Kidney (tissue), 14 donors: ENCODE measurements around the gene TMEM181. TPM values are rescaled to one million over a fixed set of nuclear protein-coding genes. Genes with fewer than 3 reads are reported as not detected.
"Not testable (repeated sequence)": the region's sequence is repeated elsewhere in the genome, so short reads cannot be mapped to it uniquely, and the experiment has no call there.

Experiments
- DNase-seq, 5 donors: peaks; one replicate each; pipeline ENCODE4 v3.0.0-alpha.2; 2013 to 2020
- FAIRE-seq: peaks from 2 replicates; lab custom pipeline; 2012; peaks lifted over from hg19 to GRCh38; lab: Jason Lieb, UNC
- H3K27ac ChIP-seq, 2 donors: one replicate each; pipeline ENCODE4 v1.7.0; 2013; ENCODE audit warnings: low read depth in 2 of 2, low read length in 2 of 2, inconsistent platforms in 1 of 2
- H3K27me3 ChIP-seq: one replicate; pipeline ENCODE4 v1.7.1; 2013; ENCODE audit warnings: low read length, inconsistent platforms; ENCODE audit not compliant: control insufficient read depth, insufficient read depth
- H3K36me3 ChIP-seq, 3 donors: one replicate each; pipeline versions ENCODE4 v1.7.0 to v1.7.1; 2013; ENCODE audit warnings: low read length in 3 of 3, control low read depth in 1 of 3, inconsistent platforms in 1 of 3; ENCODE audit not compliant: insufficient read depth in 3 of 3, control insufficient read depth in 2 of 3
- H3K4me1 ChIP-seq, 3 donors: one replicate each; pipeline versions ENCODE4 v1.7.0 to v1.7.1; 2013; ENCODE audit warnings: low read length in 3 of 3, inconsistent platforms in 1 of 3, low read depth in 1 of 3; ENCODE audit not compliant: control insufficient read depth in 2 of 3, insufficient read depth in 2 of 3
- H3K4me3 ChIP-seq, 3 donors: one replicate each; pipeline versions ENCODE4 v1.7.0 to v1.8.1; 2013; ENCODE audit warnings: low read length in 3 of 3, control low read depth in 1 of 3, inconsistent platforms in 1 of 3
- H3K9ac ChIP-seq, 3 donors: one replicate each; pipeline versions ENCODE4 v1.7.0 to v1.7.1; 2013; ENCODE audit warnings: low read length in 3 of 3, control low read depth in 1 of 3, inconsistent platforms in 1 of 3
- H3K9me3 ChIP-seq, 3 donors: one replicate each; pipeline versions ENCODE4 v1.7.0 to v1.7.1; 2013; ENCODE audit warnings: low read length in 3 of 3, control low read depth in 1 of 3, inconsistent platforms in 1 of 3; ENCODE audit not compliant: control insufficient read depth in 2 of 3, insufficient read depth in 1 of 3
- intact Hi-C: fragments of 100-400 bp; cut with DNase I; formaldehyde crosslinking; loops from one replicate; pipeline ENCODE4 v1.11.1; 2022
- polyA plus RNA-seq: library from polyadenylated mRNA; stranded (reverse); fragments of 350-450 nt; fragmentation: Illumina TruSeq; extraction: RNeasy Lipid Tissue Mini Kit (QIAGEN cat#74804); gene quantifications from one replicate; pipeline ENCODE4 v1.2.3, GENCODE V29; 2014; ENCODE audit warnings: low read depth, low replicate concordance; ENCODE audit not compliant: insufficient read depth
- total RNA-seq: library from RNA; stranded (reverse); fragmentation: NEBNext Ultra II Directional; extraction: Animal tissue kit (Norgen Biotek cat#: 25700); gene quantifications from one replicate; pipeline ENCODE4 v1.2.1, GENCODE V29; 2021
- TF ChIP-seq, protein P1 (sequence below): IDR thresholded peaks from 3 replicates; pipeline ENCODE4 v1.5.1; 2012; ENCODE audit warnings: mild to moderate bottlenecking, moderate library complexity, borderline replicate concordance; ENCODE audit not compliant: insufficient read depth; ENCODE audit errors: extremely low read depth
- donor health status: control.
- donor health status: control.
- donor health status: control.
- donor health status: control.
- donor health status: control.
- donor health status: DM: yes; HTN: yes; CAD: no.
- donor health status: Normal renal cell carcinoma (clear cell type).

The TMEM181 gene
- total and polyA plus RNA-seq, 2 donors from 2014 or later, result 6.9 to 19.9 TPM

DNA sequence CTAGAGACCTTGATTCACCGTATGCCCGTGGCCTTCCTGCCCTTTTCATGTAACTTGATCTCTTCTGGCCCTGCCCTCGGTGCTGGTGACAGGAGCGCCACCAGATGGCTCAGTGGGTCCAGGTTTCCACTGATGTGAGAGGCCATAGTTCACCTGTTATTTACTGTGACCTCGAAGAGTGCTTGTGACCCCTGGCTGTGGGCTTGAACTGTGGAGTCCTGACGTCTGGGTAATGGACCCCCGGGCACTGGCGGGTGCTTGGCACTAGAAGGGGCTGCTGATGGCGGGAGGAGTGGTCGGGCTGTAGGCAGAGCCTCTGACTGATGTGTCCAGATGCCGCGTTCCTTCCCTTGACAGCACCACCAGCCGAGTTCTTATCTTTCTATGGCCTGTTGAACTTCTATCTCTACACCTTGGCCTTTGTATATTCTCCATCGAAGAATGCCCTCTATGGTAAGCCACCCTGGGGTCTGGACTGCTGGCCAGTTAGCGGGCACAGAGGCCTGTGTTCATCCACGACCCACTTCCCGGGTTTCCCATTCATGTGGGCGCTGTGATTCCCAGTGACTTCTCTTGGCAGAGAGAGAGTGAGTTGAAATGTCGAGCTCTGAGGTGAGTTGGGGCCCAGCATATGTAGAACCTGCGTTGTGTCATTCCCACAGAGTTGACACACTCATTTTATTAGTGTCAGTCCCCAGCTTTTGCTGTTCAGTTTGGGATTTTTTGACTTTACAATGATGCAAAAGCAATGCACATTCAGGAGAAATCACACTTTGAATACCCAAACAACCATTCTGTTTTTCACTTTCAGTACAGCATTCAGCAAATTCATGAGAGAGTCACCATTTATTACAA, 69.7 kb downstream of the TMEM181 start:
- DNase-seq (peak in 3 of 5 donors; percentile 54 to 73 (median 65)), FAIRE-seq (no peak)
- intact Hi-C loops, result no loop called here
- TF ChIP-seq, protein P1, sequence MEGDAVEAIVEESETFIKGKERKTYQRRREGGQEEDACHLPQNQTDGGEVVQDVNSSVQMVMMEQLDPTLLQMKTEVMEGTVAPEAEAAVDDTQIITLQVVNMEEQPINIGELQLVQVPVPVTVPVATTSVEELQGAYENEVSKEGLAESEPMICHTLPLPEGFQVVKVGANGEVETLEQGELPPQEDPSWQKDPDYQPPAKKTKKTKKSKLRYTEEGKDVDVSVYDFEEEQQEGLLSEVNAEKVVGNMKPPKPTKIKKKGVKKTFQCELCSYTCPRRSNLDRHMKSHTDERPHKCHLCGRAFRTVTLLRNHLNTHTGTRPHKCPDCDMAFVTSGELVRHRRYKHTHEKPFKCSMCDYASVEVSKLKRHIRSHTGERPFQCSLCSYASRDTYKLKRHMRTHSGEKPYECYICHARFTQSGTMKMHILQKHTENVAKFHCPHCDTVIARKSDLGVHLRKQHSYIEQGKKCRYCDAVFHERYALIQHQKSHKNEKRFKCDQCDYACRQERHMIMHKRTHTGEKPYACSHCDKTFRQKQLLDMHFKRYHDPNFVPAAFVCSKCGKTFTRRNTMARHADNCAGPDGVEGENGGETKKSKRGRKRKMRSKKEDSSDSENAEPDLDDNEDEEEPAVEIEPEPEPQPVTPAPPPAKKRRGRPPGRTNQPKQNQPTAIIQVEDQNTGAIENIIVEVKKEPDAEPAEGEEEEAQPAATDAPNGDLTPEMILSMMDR, result peak; percentile 36
- Histone ChIP-seq H3K9me3 (no peaks in the 10 kb centered on the region), H3K27me3 (no peaks in the 10 kb centered on the region), H3K27ac (no peak overlapping the region), H3K4me3 (no peak overlapping the region), H3K36me3 (peaks cover 6 to 7% (median 7%) of the 10 kb centered on the region in 3 donors), H3K9ac (no peak overlapping the region), H3K4me1 (peaks cover 0 to 21% (median 7%) of the 10 kb centered on the region in 3 donors)

DNA sequence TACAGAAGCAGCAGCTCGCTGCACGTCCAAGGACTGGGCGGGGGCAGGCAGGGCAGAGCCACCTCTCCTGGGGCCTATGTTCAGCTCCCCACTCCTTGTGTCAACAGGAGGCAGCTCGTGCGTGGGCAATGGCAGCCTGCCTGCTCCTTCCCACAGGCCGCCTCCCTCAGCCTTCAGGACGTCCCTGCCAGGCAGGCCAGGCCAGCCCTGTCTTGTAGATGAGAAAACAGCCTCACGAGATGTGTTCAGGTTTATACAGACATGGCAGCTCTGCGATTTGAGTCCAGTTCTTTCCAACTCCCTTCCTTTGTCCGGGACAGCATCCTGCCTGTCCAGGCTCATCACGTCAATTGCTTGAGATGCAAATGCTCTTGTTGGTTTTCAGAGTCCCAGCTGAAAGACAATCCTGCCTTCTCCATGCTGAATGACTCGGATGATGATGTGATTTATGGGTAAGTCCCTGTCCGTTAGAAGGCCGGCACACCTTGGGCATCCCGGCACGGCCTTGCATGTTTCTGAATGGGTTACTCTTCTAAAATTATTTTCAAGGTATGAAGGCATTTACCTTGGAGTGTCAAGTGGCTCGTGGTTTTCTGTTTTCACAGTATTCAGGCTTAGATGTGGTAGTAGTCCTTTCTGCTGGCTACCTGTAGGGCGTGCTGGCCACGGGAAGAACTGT, 71.2 kb downstream of the TMEM181 start:
- Histone ChIP-seq H3K4me1 (peaks cover 0 to 13% (median 7%) of the 10 kb centered on the region in 3 donors), H3K27ac (peak overlapping the region; percentile 41 to 76), H3K36me3 (peaks cover 7 to 11% (median 7%) of the 10 kb centered on the region in 3 donors), H3K9ac (peak overlapping the region in 1 of 3 donors; percentile 43), H3K9me3 (no peaks in the 10 kb centered on the region), H3K27me3 (no peaks in the 10 kb centered on the region), H3K4me3 (peak overlapping the region in 1 of 3 donors; percentile 24)
- intact Hi-C loops, result no loop called here
- TF ChIP-seq, protein P1, result no peak
- DNase-seq (peak in 2 of 5 donors; percentile 45 to 71), FAIRE-seq (no peak)

DNA sequence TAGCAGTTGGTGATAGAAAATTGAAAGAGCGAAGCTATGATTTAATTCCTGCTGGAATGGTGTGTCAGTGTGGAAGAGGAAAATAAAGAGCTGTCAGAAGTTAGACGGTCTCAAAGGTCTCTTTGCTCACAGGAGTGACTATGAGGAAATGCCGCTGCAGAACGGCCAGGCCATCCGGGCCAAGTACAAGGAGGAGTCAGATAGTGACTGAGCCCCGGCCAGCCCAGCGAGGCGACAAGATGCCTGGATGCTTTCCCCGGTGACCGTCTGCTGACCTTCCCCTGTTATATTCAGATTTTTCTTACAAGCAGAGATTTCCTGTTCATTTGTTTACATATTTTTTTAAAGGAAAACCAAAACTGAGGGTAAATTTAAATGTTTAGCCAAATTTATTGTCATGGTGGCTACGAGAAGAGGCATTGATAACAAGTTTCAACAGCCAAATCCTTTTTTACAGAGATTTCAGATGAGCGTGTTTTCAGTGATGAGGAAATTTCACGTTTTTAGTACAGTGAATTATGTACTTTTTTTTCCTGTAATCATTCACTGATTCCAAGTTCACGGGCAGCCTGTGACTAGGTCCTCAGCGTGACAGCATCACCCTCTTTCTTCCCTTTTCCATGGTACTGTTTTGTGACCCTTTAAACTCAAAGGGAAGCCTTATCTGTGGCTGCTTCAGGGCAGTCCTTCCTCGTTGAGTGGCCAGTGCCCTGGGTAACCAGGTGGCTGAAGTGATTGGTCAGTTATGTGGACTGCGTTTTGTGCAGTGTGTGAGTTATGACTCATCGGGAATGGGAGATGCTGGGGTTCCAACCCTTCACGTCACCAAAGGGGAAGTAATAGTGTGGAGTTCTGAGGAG, 72.0 kb downstream of the TMEM181 start:
- TF ChIP-seq, protein P1, result no peak
- peaks cover 0 to 8% (median 7%) of the 10 kb centered on the region in 3 donors for H3K4me1 ChIP-seq
- H3K27me3 ChIP-seq, result no peaks in the 10 kb centered on the region
- H3K9me3 ChIP-seq, result no peaks in the 10 kb centered on the region
- H3K9ac ChIP-seq, result peak overlapping the region in 1 of 3 donors; percentile 59
- intact Hi-C loops, result no loop called here
- DNase-seq, result peak in 3 of 5 donors; percentile 54 to 91 (median 72)
- peaks cover 5 to 18% (median 8%) of the 10 kb centered on the region in 3 donors for H3K36me3 ChIP-seq
- H3K4me3 ChIP-seq, result peak overlapping the region in 2 of 3 donors; percentile 12 to 24
- H3K27ac ChIP-seq, result peak overlapping the region; percentile 51 to 76
- peak; percentile 91 for FAIRE-seq

- Histone ChIP-seq H3K36me3 (peaks cover 4 to 25% (median 10%) of the 10 kb centered on the region in 3 donors), H3K27ac (peak overlapping the region; percentile 1 to 51)
- DNase-seq, H3K9ac ChIP-seq, intact Hi-C loops, FAIRE-seq, H3K9me3 ChIP-seq, H3K4me1 ChIP-seq, H3K4me3 ChIP-seq, H3K27me3 ChIP-seq: not testable (repeated sequence)
Measured at GRCh38 chr6:158632538-158633119, 72.7 kb downstream of the TMEM181 start.
